ENCODE measurements around the gene ANKRD66. TPM values are rescaled to one million over a fixed set of nuclear protein-coding genes. Genes with fewer than 3 reads are reported as not detected.
"Not testable (repeated sequence)": the region's sequence is repeated elsewhere in the genome, so short reads cannot be mapped to it uniquely, and the experiment has no call there.

ANKRD66 gene
- total and polyA plus RNA-seq, 7 donors: not detected

DNA sequence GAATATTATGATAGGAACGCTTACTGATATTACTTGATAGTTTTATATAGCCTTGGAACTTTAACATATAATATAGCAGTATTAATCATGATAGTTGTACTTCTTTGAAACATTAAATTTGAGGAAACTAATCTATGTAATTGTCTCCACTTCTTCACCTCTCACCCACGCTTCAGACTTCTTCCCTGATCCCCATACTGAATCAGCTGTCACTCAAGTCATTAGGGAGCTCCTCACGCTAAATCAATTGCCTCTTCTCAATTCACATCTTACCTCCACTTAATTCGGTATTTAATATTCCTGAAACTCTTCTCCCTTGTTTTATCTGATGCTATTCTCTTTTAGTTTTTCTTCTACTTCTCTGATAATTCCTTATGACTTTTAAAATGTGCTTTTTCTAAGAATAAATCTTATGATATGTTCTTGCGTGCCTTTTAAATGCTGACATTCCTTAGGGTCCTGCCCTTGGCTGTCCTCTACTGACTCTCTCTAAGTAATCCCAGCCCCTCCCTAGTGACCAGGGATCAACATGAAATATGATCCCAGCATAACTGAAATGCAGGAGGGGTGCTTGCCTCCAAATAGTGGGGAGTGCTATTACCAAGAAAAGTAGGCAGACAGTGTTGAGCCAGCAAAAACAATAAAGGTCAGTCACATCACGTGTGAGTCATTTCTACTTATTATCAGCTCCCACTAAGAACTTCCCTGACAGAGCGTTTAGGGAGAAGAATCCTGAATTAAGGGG is 9.9 kb downstream of the ANKRD66 start:
- no peaks in the 10 kb centered on the region for H3K9me3 ChIP-seq
- no peak for TF ChIP-seq EP300 (IDR thresholded peaks at IDR 0.05)
- DNase-seq: no peak
- H3K4me1 ChIP-seq: no peaks in the 10 kb centered on the region
- H3K27ac ChIP-seq: no peak overlapping the region
- H3K4me3 ChIP-seq: no peak overlapping the region
- intact Hi-C loops (cut with DNase I): no loop called here
- WGBS, 2 donors: 78 to 83% methylated on average over 7 of the region's 7 CpGs
- no peaks in the 10 kb centered on the region for H3K27me3 ChIP-seq
- no peaks in the 10 kb centered on the region for H3K36me3 ChIP-seq

- DNase-seq: no peak
Measured at GRCh38 chr6:46757214-46757596, 10.5 kb downstream of the ANKRD66 start.

GRCh38 chr6:46758960-46759753 is 12.4 kb downstream of the ANKRD66 start:
- TF ChIP-seq EP300 (IDR thresholded peaks at IDR 0.05) (no peak), POLR2AphosphoS5 (IDR thresholded peaks at IDR 0.05) (no peak), CTCF (IDR thresholded peaks at IDR 0.05) (no peak), POLR2A (IDR thresholded peaks at IDR 0.05) (no peak)
- Histone ChIP-seq H3K27ac (no peak overlapping the region), H3K36me3 (no peaks in the 10 kb centered on the region), H3K4me1 (no peaks in the 10 kb centered on the region), H3K27me3 (no peaks in the 10 kb centered on the region), H3K9me3 (no peaks in the 10 kb centered on the region), H3K4me3 (no peak overlapping the region)
- DNase-seq: no peak
- 95 to 97% methylated on average over 4 of the region's 4 CpGs for WGBS, 2 donors
- intact Hi-C loops (cut with DNase I): no loop called here

More at GRCh38 chr6:46757214-46757596, 10.5 kb downstream of the ANKRD66 start:
- WGBS, 2 donors: 85% methylated on average over 2 of the region's 2 CpGs
- no peak for TF ChIP-seq CTCF (IDR thresholded peaks at IDR 0.05)
- no peak for TF ChIP-seq EP300 (IDR thresholded peaks at IDR 0.05)
- TF ChIP-seq POLR2AphosphoS5 (IDR thresholded peaks at IDR 0.05): no peak
- TF ChIP-seq POLR2A (IDR thresholded peaks at IDR 0.05): no peak
- Histone ChIP-seq H3K27ac (no peak overlapping the region), H3K4me3 (no peak overlapping the region), H3K4me1 (no peaks in the 10 kb centered on the region), H3K9me3 (no peaks in the 10 kb centered on the region), H3K36me3 (no peaks in the 10 kb centered on the region), H3K27me3 (no peaks in the 10 kb centered on the region)
- intact Hi-C loops (cut with DNase I): no loop called here

- Histone ChIP-seq H3K27me3 (no peaks in the 10 kb centered on the region), H3K4me1 (no peaks in the 10 kb centered on the region), H3K27ac (no peak overlapping the region), H3K9me3 (no peaks in the 10 kb centered on the region), H3K36me3 (no peaks in the 10 kb centered on the region), H3K4me3 (no peak overlapping the region)
- WGBS, 2 donors: 78 to 85% methylated on average over 3 of the region's 3 CpGs
- intact Hi-C loops (cut with DNase I): no loop called here
- no peak for TF ChIP-seq POLR2A (IDR thresholded peaks at IDR 0.05)
- TF ChIP-seq POLR2AphosphoS5 (IDR thresholded peaks at IDR 0.05): no peak
- no peak for TF ChIP-seq CTCF (IDR thresholded peaks at IDR 0.05)
- TF ChIP-seq EP300 (IDR thresholded peaks at IDR 0.05): no peak
- no peak for DNase-seq
Measured at GRCh38 chr6:46760925-46761324, 14.2 kb downstream of the ANKRD66 start.

DNA sequence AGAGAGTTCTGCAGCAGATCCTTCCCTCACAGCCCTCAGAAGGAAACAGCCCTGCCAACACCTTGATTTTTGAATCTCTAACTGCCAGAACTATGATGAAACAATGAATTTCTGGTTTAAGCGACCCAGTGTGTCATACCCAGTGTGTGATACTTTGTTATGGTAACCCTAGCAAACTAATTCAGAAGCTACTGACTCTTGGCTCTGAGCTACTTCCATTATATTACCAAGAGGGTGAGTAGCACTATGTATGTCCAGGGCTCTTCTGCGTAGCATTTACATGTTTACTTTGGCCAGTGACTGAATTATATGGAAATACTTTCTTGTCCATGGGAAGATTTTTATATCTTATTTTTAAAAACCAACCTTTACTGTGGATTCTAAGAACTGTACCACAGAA is 16.7 kb downstream of the ANKRD66 start:
- no peaks in the 10 kb centered on the region for H3K9me3 ChIP-seq
- no peak overlapping the region for H3K27ac ChIP-seq
- H3K4me1 ChIP-seq: no peaks in the 10 kb centered on the region
- H3K36me3 ChIP-seq: no peaks in the 10 kb centered on the region
- WGBS, 2 donors: 90 to 91% methylated on average over 2 of the region's 2 CpGs
- TF ChIP-seq CTCF (IDR thresholded peaks at IDR 0.05) (no peak), POLR2AphosphoS5 (IDR thresholded peaks at IDR 0.05) (no peak), EP300 (IDR thresholded peaks at IDR 0.05) (no peak), POLR2A (IDR thresholded peaks at IDR 0.05) (no peak)
- no peaks in the 10 kb centered on the region for H3K27me3 ChIP-seq
- DNase-seq: no peak
- H3K4me3 ChIP-seq: no peak overlapping the region
- intact Hi-C loops (cut with DNase I): no loop called here

DNA sequence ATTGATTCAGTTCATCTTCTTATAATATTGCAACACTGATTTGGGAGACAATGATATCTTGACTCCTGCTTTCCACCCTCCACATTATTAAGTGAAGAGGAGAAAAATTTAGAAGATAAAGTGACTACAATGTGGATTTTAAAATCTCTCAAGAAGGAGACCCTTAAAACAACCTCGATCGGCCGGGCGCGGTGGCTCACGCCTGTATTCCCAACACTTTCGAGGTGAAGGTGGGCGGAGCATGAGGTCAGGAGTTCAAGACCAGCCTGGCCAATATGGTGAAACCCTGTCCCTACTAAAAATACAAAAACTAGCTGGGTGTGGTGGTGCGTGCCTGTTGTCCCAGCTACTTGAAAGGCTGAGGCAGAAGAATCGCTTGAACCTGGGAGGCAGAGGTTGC is 17.5 kb downstream of the ANKRD66 start:
- H3K9me3 ChIP-seq; H3K27ac ChIP-seq; H3K27me3 ChIP-seq; DNase-seq; H3K4me1 ChIP-seq; H3K36me3 ChIP-seq; H3K4me3 ChIP-seq; intact Hi-C loops (cut with DNase I): not testable (repeated sequence)
- WGBS, 2 donors: 89 to 93% methylated on average over 10 of the region's 10 CpGs

Data from sigmoid colon (tissue), 7 donors.